CD14-positive monocyte (primary cell): ENCODE measurements around the gene MACROD2. TPM values are rescaled to one million over a fixed set of nuclear protein-coding genes. Genes with fewer than 3 reads are reported as not detected.

Experiments used
- DNase-seq, 3 donors: peaks; one replicate each; pipeline ENCODE4 v3.0.0-alpha.2; 2011 to 2022
- H2AFZ ChIP-seq: 2 replicates; pipeline ENCODE4 v1.6.0; 2012; ENCODE audit warnings: mild to moderate bottlenecking, low read depth, low read length, inconsistent platforms; ENCODE audit not compliant: insufficient read depth, poor library complexity, severe bottlenecking
- H3K27ac ChIP-seq, 2 donors: 1 replicate in 1 of 2; 2 replicates in 1 of 2; pipeline ENCODE4 v1.5.1; 2012 to 2013; ENCODE audit warnings: low read length in 2 of 2, control low read depth in 1 of 2, inconsistent platforms in 1 of 2, low read depth in 1 of 2, mild to moderate bottlenecking in 1 of 2
- H3K27me3 ChIP-seq, 2 donors: one replicate each; pipeline versions ENCODE4 v1.6.0 to v1.6.1; 2011 to 2013; ENCODE audit warnings: low read length in 2 of 2; ENCODE audit not compliant: control insufficient read depth in 2 of 2, insufficient read depth in 2 of 2
- H3K36me3 ChIP-seq, 2 donors: replicated peaks in 1 of 2; 1 replicate in 1 of 2; 2 replicates in 1 of 2; pipeline versions ENCODE4 v1.5.1 to v1.6.1; 2012 to 2013; ENCODE audit warnings: low read length in 2 of 2, control low read depth in 1 of 2, inconsistent platforms in 1 of 2, mild to moderate bottlenecking in 1 of 2; ENCODE audit not compliant: insufficient read depth in 2 of 2, control insufficient read depth in 1 of 2
- H3K4me1 ChIP-seq, 2 donors: 1 replicate in 1 of 2; 2 replicates in 1 of 2; pipeline versions ENCODE4 v1.5.1 to v1.6.1; 2012 to 2013; ENCODE audit warnings: low read length in 2 of 2, control low read depth in 1 of 2, inconsistent platforms in 1 of 2, mild to moderate bottlenecking in 1 of 2, moderate library complexity in 1 of 2; ENCODE audit not compliant: insufficient read depth in 2 of 2, control insufficient read depth in 1 of 2
- H3K4me2 ChIP-seq: replicated peaks from 2 replicates; pipeline ENCODE3; 2012; ENCODE audit warnings: low read length, moderate library complexity, mild to moderate bottlenecking; ENCODE audit not compliant: poor library complexity, severe bottlenecking; ENCODE audit errors: extremely low read depth
- H3K4me3 ChIP-seq, 3 experiments: fragments of 200-600 bp in 1 of 3; sonication (generic) in 1 of 3; replicated peaks in 1 of 3; 1 replicate in 2 of 3; 2 replicates in 1 of 3; pipeline ENCODE4 v1.5.1; 2011 to 2013; ENCODE audit warnings: low read length in 3 of 3, mild to moderate bottlenecking in 3 of 3, control low read depth in 2 of 3, low read depth in 2 of 3, inconsistent platforms in 1 of 3, moderate library complexity in 1 of 3
- H3K79me2 ChIP-seq: 2 replicates; pipeline ENCODE4 v1.6.0; 2012; ENCODE audit warnings: mild to moderate bottlenecking, control low read depth, inconsistent platforms, low read length, moderate library complexity; ENCODE audit not compliant: insufficient read depth
- H3K9ac ChIP-seq: 2 replicates; pipeline ENCODE4 v1.6.0; 2017; ENCODE audit warnings: low read length, mild to moderate bottlenecking; ENCODE audit not compliant: insufficient read depth, poor library complexity, severe bottlenecking
- H3K9me3 ChIP-seq, 2 donors: replicated peaks in 1 of 2; 1 replicate in 1 of 2; 2 replicates in 1 of 2; pipeline versions ENCODE4 v1.5.1 to v1.6.1; 2012 to 2013; ENCODE audit warnings: low read length in 2 of 2, control low read depth in 1 of 2; ENCODE audit not compliant: control insufficient read depth in 1 of 2, insufficient read depth in 1 of 2
- H4K20me1 ChIP-seq: 2 replicates; pipeline ENCODE4 v1.6.0; 2012; ENCODE audit warnings: mild to moderate bottlenecking, low read length, control low read depth, moderate library complexity; ENCODE audit not compliant: insufficient read depth
- H3K27ac Mint-ChIP-seq, 7 donors: one replicate each; pipeline ENCODE4 v1.8.0; 2020; ENCODE audit warnings: mild to moderate bottlenecking in 7 of 7, mixed read lengths in 7 of 7, moderate library complexity in 6 of 7, inconsistent platforms in 2 of 7
- H3K27me3 Mint-ChIP-seq, 3 donors: one replicate each; pipeline ENCODE4 v1.8.0; 2021 to 2022; ENCODE audit warnings: low read depth in 3 of 3, mild to moderate bottlenecking in 3 of 3, mixed read lengths in 3 of 3, moderate library complexity in 3 of 3, inconsistent platforms in 1 of 3
- H3K36me3 Mint-ChIP-seq, 2 donors: one replicate each; pipeline ENCODE4 v1.8.0; 2020; ENCODE audit warnings: mixed read lengths in 2 of 2, inconsistent platforms in 1 of 2, mild to moderate bottlenecking in 1 of 2
- H3K4me1 Mint-ChIP-seq: one replicate; pipeline ENCODE4 v1.8.0; 2020; ENCODE audit warnings: mild to moderate bottlenecking, mixed read lengths
- H3K4me3 Mint-ChIP-seq, 2 donors: one replicate each; pipeline ENCODE4 v1.8.0; 2020; ENCODE audit warnings: mild to moderate bottlenecking in 2 of 2, mixed read lengths in 2 of 2, moderate library complexity in 1 of 2
- H3K9me3 Mint-ChIP-seq, 7 donors: one replicate each; pipeline ENCODE4 v1.8.0; 2020 to 2022; ENCODE audit warnings: mixed read lengths in 7 of 7, mild to moderate bottlenecking in 6 of 7, moderate library complexity in 6 of 7, inconsistent platforms in 2 of 7
- CTCF ChIP-seq: fragments of 200-600 bp; IDR thresholded peaks from one replicate; pipeline ENCODE4 v1.8.0; 2022; ENCODE audit warnings: antibody characterized with exemption, mild to moderate bottlenecking
- WGBS: methylation state at CpG from one replicate; pipeline ENCODE4 v1.1.5; 2013; ENCODE audit warnings: missing lambda C conversion rate; ENCODE audit not compliant: insufficient coverage; 5-methylcytosine and 5-hydroxymethylcytosine counted together
- intact Hi-C, 2 donors: fragments of 100-400 bp; cut with micrococcal nuclease; formaldehyde crosslinking; loops; one replicate each; pipeline versions ENCODE4 v1.15.0 to v1.15.1; 2023
- polyA plus RNA-seq, 3 donors: library from polyadenylated mRNA; depleted of rRNA in 1 of 3; unstranded in 2 of 3; stranded (reverse) in 1 of 3; fragments of 300-500 nt in 2 of 3; fragments of >200 nt in 1 of 3; fragmentation: Illumina TruSeq in 2 of 3; gene quantifications; 1 replicate in 2 of 3; 2 replicates in 1 of 3; pipeline ENCODE4 v1.2.3, GENCODE V29; 2012 to 2021

MACROD2 gene
- polyA plus RNA-seq, 3 donors = 0.23 TPM; not detected in 2

- no peak for DNase-seq
- H3K4me1 ChIP-seq = no peaks in the 10 kb centered on the region
- H2AFZ ChIP-seq = no peak overlapping the region
- no peaks in the 10 kb centered on the region for H3K79me2 ChIP-seq
- WGBS = no CpG with 5 or more reads among the region's 2 CpGs
- peaks cover 13% of the 10 kb centered on the region for H3K4me1 Mint-ChIP-seq
- no peaks in the 10 kb centered on the region for H3K36me3 ChIP-seq
- H3K27ac ChIP-seq = no peak overlapping the region
- H3K9ac ChIP-seq = no peak overlapping the region
- no peak for TF ChIP-seq CTCF
- no peaks in the 10 kb centered on the region for H3K27me3 ChIP-seq
- H3K9me3 ChIP-seq = no peaks in the 10 kb centered on the region
- no peak overlapping the region for H3K4me3 ChIP-seq
- no peak overlapping the region for H3K4me3 Mint-ChIP-seq
- intact Hi-C loops = no loop called here
- no peaks in the 10 kb centered on the region for H4K20me1 ChIP-seq
- H3K27ac Mint-ChIP-seq = no peak overlapping the region
- no peaks in the 10 kb centered on the region for H3K36me3 Mint-ChIP-seq
- no peak overlapping the region for H3K4me2 ChIP-seq
- H3K27me3 Mint-ChIP-seq = peaks cover 0 to 1% (median 0%) of the 10 kb centered on the region in 3 donors
- peaks cover 0 to 4% (median 0%) of the 10 kb centered on the region in 7 donors for H3K9me3 Mint-ChIP-seq
These were observed 2064.5 kb downstream of the MACROD2 start for GRCh38 chr20:16059841-16060240.

- Histone ChIP-seq H3K36me3 (no peaks in the 10 kb centered on the region), H3K27ac (no peak overlapping the region), H3K9me3 (no peaks in the 10 kb centered on the region), H3K79me2 (no peaks in the 10 kb centered on the region), H3K9ac (no peak overlapping the region), H4K20me1 (no peaks in the 10 kb centered on the region), H3K4me2 (no peak overlapping the region), H2AFZ (no peak overlapping the region), H3K4me1 (no peaks in the 10 kb centered on the region), H3K4me3 (no peak overlapping the region), H3K27me3 (no peaks in the 10 kb centered on the region)
- H3K4me1 Mint-ChIP-seq = peaks cover 9% of the 10 kb centered on the region
- no peak overlapping the region for H3K27ac Mint-ChIP-seq
- intact Hi-C loops = no loop called here
- H3K9me3 Mint-ChIP-seq = peaks cover 0 to 2% (median 0%) of the 10 kb centered on the region in 7 donors
- H3K36me3 Mint-ChIP-seq = no peaks in the 10 kb centered on the region
- no peak for DNase-seq
- H3K27me3 Mint-ChIP-seq = peaks cover 0 to 1% (median 0%) of the 10 kb centered on the region in 3 donors
- H3K4me3 Mint-ChIP-seq = no peak overlapping the region
- WGBS = 89% methylated on average over 7 of the region's 7 CpGs
- TF ChIP-seq CTCF = no peak
These were observed 2066.0 kb downstream of the MACROD2 start for GRCh38 chr20:16061351-16061750.
